WERI-Rb-1 (cell line): Measurements from ENCODE around the gene CCDC91.

Experiments used
- DNase-seq: peaks from one replicate; pipeline ENCODE4 v3.0.0-alpha.2; 2020
- H3K27ac ChIP-seq: fragments of 250-450 bp; sonication (Bioruptor Pico); 2 replicates; pipeline ENCODE4 v1.5.1; 2020; ENCODE audit warnings: mild to moderate bottlenecking, moderate library complexity
- H3K27me3 ChIP-seq: fragments of 250-450 bp; sonication (Bioruptor Pico); 2 replicates; pipeline ENCODE4 v1.5.1; 2021; ENCODE audit warnings: mild to moderate bottlenecking, low read depth, moderate library complexity; ENCODE audit not compliant: insufficient read depth, severe bottlenecking
- H3K36me3 ChIP-seq: fragments of 250-450 bp; sonication (Bioruptor Pico); 2 replicates; pipeline ENCODE4 v1.5.1; 2020; ENCODE audit warnings: mild to moderate bottlenecking, moderate library complexity
- H3K4me3 ChIP-seq: 2 replicates; pipeline ENCODE4 v1.5.1; 2011; ENCODE audit warnings: low read depth, mild to moderate bottlenecking, control low read depth, low read length
- H3K9me3 ChIP-seq: fragments of 250-450 bp; sonication (Bioruptor Pico); 2 replicates; pipeline ENCODE4 v1.5.1; 2021; ENCODE audit warnings: mild to moderate bottlenecking, moderate library complexity; ENCODE audit not compliant: severe bottlenecking
- CTCF ChIP-seq: IDR thresholded peaks from 2 replicates; pipeline ENCODE4 v1.5.1; 2011; ENCODE audit warnings: low read depth, mild to moderate bottlenecking, control low read depth, inconsistent platforms, low read length

Gene CCDC91

GRCh38 chr12:28479683-28480082, 289.4 kb downstream of the CCDC91 start:
- no peak for TF ChIP-seq CTCF
- H3K9me3 ChIP-seq: no peaks in the 10 kb centered on the region
- no peaks in the 10 kb centered on the region for H3K27me3 ChIP-seq
- no peak overlapping the region for H3K27ac ChIP-seq
- H3K4me3 ChIP-seq: no peak overlapping the region
- no peak for DNase-seq
- H3K36me3 ChIP-seq: no peaks in the 10 kb centered on the region

- TF ChIP-seq CTCF: no peak
- Histone ChIP-seq H3K27ac (no peak overlapping the region), H3K9me3 (no peaks in the 10 kb centered on the region), H3K4me3 (no peak overlapping the region), H3K27me3 (no peaks in the 10 kb centered on the region), H3K36me3 (no peaks in the 10 kb centered on the region)
- no peak for DNase-seq
Observed at GRCh38 chr12:28484156-28484555, 293.9 kb downstream of the CCDC91 start.

- Histone ChIP-seq H3K9me3 (no peaks in the 10 kb centered on the region), H3K27me3 (no peaks in the 10 kb centered on the region), H3K4me3 (no peak overlapping the region), H3K36me3 (no peaks in the 10 kb centered on the region), H3K27ac (no peak overlapping the region)
- DNase-seq: no peak
- TF ChIP-seq CTCF: no peak
Observed at GRCh38 chr12:28486521-28486920, 296.3 kb downstream of the CCDC91 start.

- H3K27me3 ChIP-seq: no peaks in the 10 kb centered on the region
- no peak overlapping the region for H3K27ac ChIP-seq
- TF ChIP-seq CTCF: no peak
- no peaks in the 10 kb centered on the region for H3K9me3 ChIP-seq
- DNase-seq: no peak
- H3K36me3 ChIP-seq: no peaks in the 10 kb centered on the region
- no peak overlapping the region for H3K4me3 ChIP-seq
Observed at GRCh38 chr12:28489246-28489645, 299.0 kb downstream of the CCDC91 start.

GRCh38 chr12:28497889-28498411, 307.7 kb downstream of the CCDC91 start:
- no peaks in the 10 kb centered on the region for H3K27me3 ChIP-seq
- H3K4me3 ChIP-seq: no peak overlapping the region
- no peak for DNase-seq

More at GRCh38 chr12:28497889-28498411, 307.7 kb downstream of the CCDC91 start:
- H3K36me3 ChIP-seq: no peaks in the 10 kb centered on the region
- H3K27ac ChIP-seq: no peak overlapping the region
- no peak for TF ChIP-seq CTCF
- H3K9me3 ChIP-seq: no peaks in the 10 kb centered on the region
